GM06990 (cell line): ENCODE measurements around the gene DAAM1.

Source experiments
- DNase-seq: peaks from one replicate; pipeline ENCODE4 v3.0.0-alpha.2; 2011; ENCODE audit not compliant: insufficient read length; ENCODE audit errors: extremely low read depth
- H3K27me3 ChIP-seq: replicated peaks from 2 replicates; pipeline ENCODE4 v1.6.0; 2011; ENCODE audit warnings: low read length; ENCODE audit not compliant: control insufficient read depth, insufficient read depth
- H3K36me3 ChIP-seq: 2 replicates; pipeline ENCODE4 v1.5.1; 2011; ENCODE audit warnings: low read length; ENCODE audit not compliant: control insufficient read depth, insufficient read depth
- H3K4me3 ChIP-seq: replicated peaks from 2 replicates; pipeline ENCODE4 v1.5.1; 2011; ENCODE audit warnings: low read depth, mild to moderate bottlenecking, control low read depth, low read length
- CTCF ChIP-seq: IDR thresholded peaks from 2 replicates; pipeline ENCODE4 v1.5.1; 2011; ENCODE audit warnings: low read length, control low read depth, mild to moderate bottlenecking, inconsistent platforms; ENCODE audit not compliant: insufficient read depth, poor library complexity, severe bottlenecking

DAAM1 gene

GRCh38 chr14:59370158-59370742, 181.8 kb downstream of the DAAM1 start:
- TF ChIP-seq CTCF = no peak
- no peaks in the 10 kb centered on the region for H3K36me3 ChIP-seq
- no peak for DNase-seq
- no peak overlapping the region for H3K4me3 ChIP-seq
- H3K27me3 ChIP-seq = no peaks in the 10 kb centered on the region

GRCh38 chr14:59371771-59372170, 183.3 kb downstream of the DAAM1 start:
- Histone ChIP-seq H3K36me3 (no peaks in the 10 kb centered on the region), H3K4me3 (no peak overlapping the region), H3K27me3 (no peaks in the 10 kb centered on the region)
- no peak for DNase-seq
- TF ChIP-seq CTCF = no peak

- DNase-seq = no peak
- no peak overlapping the region for H3K4me3 ChIP-seq
- H3K36me3 ChIP-seq = no peaks in the 10 kb centered on the region
- no peaks in the 10 kb centered on the region for H3K27me3 ChIP-seq
- no peak for TF ChIP-seq CTCF
These were observed 185.6 kb downstream of the DAAM1 start for GRCh38 chr14:59374048-59374447.

- no peak overlapping the region for H3K4me3 ChIP-seq
- H3K27me3 ChIP-seq = no peaks in the 10 kb centered on the region
- no peaks in the 10 kb centered on the region for H3K36me3 ChIP-seq
- DNase-seq = no peak
- no peak for TF ChIP-seq CTCF
These were observed 188.2 kb downstream of the DAAM1 start for GRCh38 chr14:59376686-59377085.

- Histone ChIP-seq H3K4me3 (no peak overlapping the region), H3K27me3 (no peaks in the 10 kb centered on the region), H3K36me3 (no peaks in the 10 kb centered on the region)
- no peak for DNase-seq
- TF ChIP-seq CTCF = no peak
These were observed 189.0 kb downstream of the DAAM1 start for GRCh38 chr14:59377491-59377890.

GRCh38 chr14:59377991-59378601, 189.6 kb downstream of the DAAM1 start:
- H3K27me3 ChIP-seq = no peaks in the 10 kb centered on the region
- H3K4me3 ChIP-seq = no peak overlapping the region
- H3K36me3 ChIP-seq = no peaks in the 10 kb centered on the region
- no peak for TF ChIP-seq CTCF
- DNase-seq = no peak
